SK-N-SH (cell line): ENCODE data around the gene FRAS1. TPM values are rescaled to one million over a fixed set of nuclear protein-coding genes. Genes with fewer than 3 reads are reported as not detected.

Experiments
- CTCF ChIA-PET: fragments of 300-600, 350-600 bp; formaldehyde crosslinking; extraction: SDS; loops from one replicate; lab custom pipeline; 2021; lab: Yijun Ruan, JAX
- POLR2A ChIA-PET: fragments of 350-600 bp; sonication (Branson Sonifier 250); formaldehyde crosslinking; extraction: SDS; loops from one replicate; lab custom pipeline; 2020; ENCODE audit warnings: antibody characterized with exemption, inconsistent platforms; lab: Yijun Ruan, JAX
- DNase-seq: peaks from one replicate; pipeline ENCODE4 v3.0.0; 2012
- H2AFZ ChIP-seq: fragments of 200-600 bp; sonication (generic); 2 replicates; pipeline ENCODE4 v1.8.1; 2016; ENCODE audit warnings: antibody characterized with exemption, mild to moderate bottlenecking, low read depth
- H3F3A ChIP-seq: fragments of 200-600 bp; sonication (generic); replicated peaks from 2 replicates; pipeline ENCODE3; 2016; ENCODE audit warnings: antibody characterized with exemption, mild to moderate bottlenecking; ENCODE audit not compliant: insufficient read depth
- H3K27ac ChIP-seq, 2 experiments: fragments of 200-500 bp in 1 of 2; fragments of 200-600 bp in 1 of 2; sonication (Bioruptor generic) in 1 of 2; sonication (generic), shearing (Covaris generic) in 1 of 2; 2 replicates each; pipeline versions ENCODE4 v1.5.1 to v1.6.1; 2014 to 2016; ENCODE audit warnings: low read depth in 2 of 2, inconsistent platforms in 1 of 2, low read length in 1 of 2, mild to moderate bottlenecking in 1 of 2, mixed read lengths in 1 of 2
- H3K27me3 ChIP-seq: fragments of 200-600 bp; sonication (generic), shearing (Covaris generic); 2 replicates; pipeline ENCODE4 v1.6.1; 2016; ENCODE audit warnings: mixed run types; ENCODE audit not compliant: insufficient read depth
- H3K36me3 ChIP-seq, 2 experiments: fragments of 200-500 bp in 1 of 2; fragments of 200-600 bp in 1 of 2; sonication (Bioruptor generic) in 1 of 2; sonication (generic) in 1 of 2; replicated peaks in 1 of 2; 2 replicates each; pipeline versions ENCODE3 to v1.5.1; 2014 to 2016; ENCODE audit warnings: low read length in 1 of 2, mild to moderate bottlenecking in 1 of 2; ENCODE audit not compliant: insufficient read depth in 2 of 2, control insufficient read depth in 1 of 2
- H3K4me1 ChIP-seq, 2 experiments: fragments of 200-500 bp in 1 of 2; fragments of 200-600 bp in 1 of 2; sonication (Bioruptor generic) in 1 of 2; sonication (generic), shearing (Covaris generic) in 1 of 2; 2 replicates each; pipeline versions ENCODE4 v1.5.1 to v1.6.1; 2014 to 2016; ENCODE audit warnings: low read depth in 1 of 2, low read length in 1 of 2, mixed run types in 1 of 2; ENCODE audit not compliant: insufficient read depth in 2 of 2, control insufficient read depth in 1 of 2
- H3K4me2 ChIP-seq: fragments of 200-600 bp; sonication (generic), shearing (Covaris generic); 2 replicates; pipeline ENCODE4 v1.6.1; 2017; ENCODE audit warnings: mixed run types
- H3K4me3 ChIP-seq, 2 experiments: fragments of 200-500 bp in 1 of 2; fragments of 200-600 bp in 1 of 2; sonication (Bioruptor generic) in 1 of 2; sonication (generic), shearing (Covaris generic) in 1 of 2; 2 replicates each; pipeline versions ENCODE4 v1.5.1 to v1.8.1; 2014 to 2016; ENCODE audit warnings: low read depth in 2 of 2, inconsistent platforms in 1 of 2, low read length in 1 of 2, mild to moderate bottlenecking in 1 of 2, mixed read lengths in 1 of 2, moderate library complexity in 1 of 2
- H3K79me2 ChIP-seq: fragments of 200-600 bp; sonication (generic); 2 replicates; pipeline ENCODE4 v1.8.1; 2017; ENCODE audit warnings: mild to moderate bottlenecking; ENCODE audit not compliant: insufficient read depth
- H3K9ac ChIP-seq: fragments of 200-600 bp; sonication (generic); 2 replicates; pipeline ENCODE4 v1.6.1; 2017; ENCODE audit warnings: mixed run types
- H3K9me2 ChIP-seq: fragments of 200-600 bp; sonication (generic); 2 replicates; pipeline ENCODE4 v1.6.1; 2017; ENCODE audit warnings: mixed run types
- H3K9me3 ChIP-seq: fragments of 200-600 bp; sonication (generic); 2 replicates; pipeline ENCODE4 v1.6.1; 2017; ENCODE audit warnings: mixed run types, mild to moderate bottlenecking, moderate library complexity
- H4K20me1 ChIP-seq: fragments of 200-600 bp; sonication (generic); 2 replicates; pipeline ENCODE4 v1.6.1; 2017; ENCODE audit warnings: mild to moderate bottlenecking, mixed run types; ENCODE audit not compliant: insufficient read depth
- CHD2 ChIP-seq: fragments of 150-350 bp; IDR thresholded peaks from 2 replicates; pipeline ENCODE4 v1.6.1; 2018; ENCODE audit warnings: low read length; ENCODE audit not compliant: partially characterized antibody
- CTCF ChIP-seq: fragments of 200-600 bp; sonication (generic); IDR thresholded peaks from 2 replicates; pipeline ENCODE4 v1.6.1; 2017; ENCODE audit warnings: antibody characterized with exemption, mild to moderate bottlenecking, moderate library complexity
- EP300 ChIP-seq, 2 experiments: IDR thresholded peaks; 2 replicates each; pipeline versions ENCODE4 v1.4.0 to v1.6.1; 2012; ENCODE audit warnings: borderline replicate concordance in 1 of 2, low read depth in 1 of 2, low read length in 1 of 2
- FOSL2 ChIP-seq: IDR thresholded peaks from 2 replicates; pipeline ENCODE4 v1.4.0; 2012; ENCODE audit warnings: low read depth, mild to moderate bottlenecking, moderate library complexity, borderline replicate concordance
- GABPA ChIP-seq: IDR thresholded peaks from 2 replicates; pipeline ENCODE4 v1.4.0; 2012; ENCODE audit warnings: low read depth, mild to moderate bottlenecking
- GATA2 ChIP-seq: sonication (generic); formaldehyde crosslinking; IDR thresholded peaks from 2 replicates; pipeline ENCODE4 v1.5.0; 2020; ENCODE audit warnings: mild to moderate bottlenecking, missing genetic modification reagents
- JUND ChIP-seq: IDR thresholded peaks from 2 replicates; pipeline ENCODE4 v1.4.0; 2012
- MAX ChIP-seq: IDR thresholded peaks from 2 replicates; pipeline ENCODE4 v1.4.0; 2012; ENCODE audit warnings: low read depth
- MEF2A ChIP-seq: IDR thresholded peaks from 2 replicates; pipeline ENCODE4 v1.4.0; 2012; ENCODE audit warnings: low read depth, borderline replicate concordance
- MXI1 ChIP-seq: IDR thresholded peaks from 2 replicates; pipeline ENCODE4 v1.6.1; 2012; ENCODE audit warnings: mild to moderate bottlenecking, low read depth, low read length, improper control_type of control experiment
- PBX3 ChIP-seq: IDR thresholded peaks from 2 replicates; pipeline ENCODE4; 2012
- POLR2AphosphoS5 ChIP-seq: IDR thresholded peaks from 2 replicates; pipeline ENCODE4 v1.6.1; 2012; ENCODE audit warnings: low read depth, low read length
- RAD21 ChIP-seq: IDR thresholded peaks from 2 replicates; pipeline ENCODE4 v1.6.1; 2012; ENCODE audit warnings: mild to moderate bottlenecking, low read length
- RCOR1 ChIP-seq: fragments of 150-350 bp; IDR thresholded peaks from 2 replicates; pipeline ENCODE4 v1.6.1; 2017; ENCODE audit warnings: antibody characterized with exemption, low read length
- RFX5 ChIP-seq: IDR thresholded peaks from 2 replicates; pipeline ENCODE4 v1.6.1; 2012; ENCODE audit warnings: mild to moderate bottlenecking, improper control_type of control experiment, low read length
- SIN3A ChIP-seq: IDR thresholded peaks from 2 replicates; pipeline ENCODE4 v1.6.1; 2012; ENCODE audit warnings: low read depth, mild to moderate bottlenecking, low read length, moderate library complexity, borderline replicate concordance
- TCF12 ChIP-seq: IDR thresholded peaks from 2 replicates; pipeline ENCODE4 v1.4.0; 2012
- YY1 ChIP-seq: IDR thresholded peaks from 2 replicates; pipeline ENCODE4 v1.4.0; 2012; ENCODE audit warnings: low read depth, mild to moderate bottlenecking
- ZBTB33 ChIP-seq: IDR thresholded peaks from 2 replicates; pipeline ENCODE4 v1.4.0; 2012; ENCODE audit warnings: low read depth, borderline replicate concordance
- WGBS: methylation state at CpG from one replicate; pipeline ENCODE4 v1.1.6; 2017; ENCODE audit warnings: low lambda C conversion rate; 5-methylcytosine and 5-hydroxymethylcytosine counted together
- polyA plus RNA-seq, 3 experiments: library from polyadenylated mRNA; depleted of rRNA; stranded (reverse); fragments of >200 nt; gene quantifications; 2 replicates each; pipeline ENCODE4 v1.2.3, GENCODE V29; 2012

The FRAS1 gene
- polyA plus RNA-seq, 1 of the 3 experiments (the other 2 are of a cell fraction), result 8.3 TPM

- peak overlapping the region in 1 of 2 experiments; percentile 64; a peak in 3 of 4 replicates for H3K27ac ChIP-seq
- no peak for DNase-seq
- no peaks in the 10 kb centered on the region for H3K9me2 ChIP-seq
- peaks cover 0 to 3% of the 10 kb centered on the region in 2 experiments; a peak in 2 of 4 replicates for H3K4me1 ChIP-seq
- H3K27me3 ChIP-seq, result no peaks in the 10 kb centered on the region
- H4K20me1 ChIP-seq, result no peaks in the 10 kb centered on the region
- TF ChIP-seq SIN3A, result no peak
- TF ChIP-seq TCF12, result peak; percentile 66; the same call in 1 of the 2 replicates
- no peak for TF ChIP-seq MXI1
- peak; percentile 30; the same call in 1 of the 2 replicates for TF ChIP-seq PBX3
- no peak for TF ChIP-seq ZBTB33
- no peak for TF ChIP-seq CHD2
- TF ChIP-seq POLR2AphosphoS5, result no peak
- 7% methylated on average over 1 of the region's 1 CpG for WGBS
- H3F3A ChIP-seq, result peaks cover 3% of the 10 kb centered on the region
- no peaks in the 10 kb centered on the region for H3K36me3 ChIP-seq
- no peaks in the 10 kb centered on the region for H3K79me2 ChIP-seq
- CTCF ChIA-PET, result no interaction called here
- H3K4me2 ChIP-seq, result peak overlapping the region; percentile 50; the same call in 1 of the 2 replicates
- no peak overlapping the region for H3K9ac ChIP-seq
- POLR2A ChIA-PET, result no interaction called here
- H3K9me3 ChIP-seq, result no peaks in the 10 kb centered on the region
- no peak overlapping the region for H3K4me3 ChIP-seq
- H2AFZ ChIP-seq, result no peak overlapping the region
These were observed 33.0 kb upstream of the FRAS1 start for GRCh38 chr4:78024085-78024484.

GRCh38 chr4:78024576-78025091 lies 32.5 kb upstream of the FRAS1 start:
- no peak overlapping the region for H3K4me3 ChIP-seq
- ChIA-PET CTCF (no interaction called here), POLR2A (no interaction called here)
- H3K9me3 ChIP-seq, result no peaks in the 10 kb centered on the region
- H3K79me2 ChIP-seq, result no peaks in the 10 kb centered on the region
- H3K27ac ChIP-seq, result peak overlapping the region in 1 of 2 experiments; percentile 64; a peak in 3 of 4 replicates
- no peak overlapping the region for H3K9ac ChIP-seq
- no peaks in the 10 kb centered on the region for H3K36me3 ChIP-seq
- H3K4me2 ChIP-seq, result peak overlapping the region; percentile 50; the same call in 1 of the 2 replicates
- H3K4me1 ChIP-seq, result peaks cover 0 to 3% of the 10 kb centered on the region in 2 experiments; a peak in 2 of 4 replicates
- WGBS, result 74% methylated on average over 3 of the region's 3 CpGs
- DNase-seq, result no peak
- peaks cover 3% of the 10 kb centered on the region for H3F3A ChIP-seq
- H3K9me2 ChIP-seq, result no peaks in the 10 kb centered on the region
- no peak overlapping the region for H2AFZ ChIP-seq
- no peaks in the 10 kb centered on the region for H4K20me1 ChIP-seq
- no peaks in the 10 kb centered on the region for H3K27me3 ChIP-seq
- no peak for TF ChIP-seq GATA2 (CRISPR knock-in tag)
- no peak for TF ChIP-seq YY1
- TF ChIP-seq SIN3A, result no peak
- TF ChIP-seq ZBTB33, result no peak
- TF ChIP-seq PBX3, result peak; percentile 61
- TF ChIP-seq JUND, result peak; percentile 37; the same call in 1 of the 2 replicates
- no peak for TF ChIP-seq RAD21
- TF ChIP-seq EP300 (IDR thresholded peaks at IDR 0.05; ENCODE audit: borderline replicate concordance in 1 of 2, low read depth in 1 of 2, low read length in 1 of 2), result no peak
- TF ChIP-seq MAX, result no peak
- TF ChIP-seq GABPA, result no peak
- TF ChIP-seq CTCF, result no peak
- TF ChIP-seq FOSL2, result peak; percentile 45; the same call in 1 of the 2 replicates
- TF ChIP-seq MEF2A, result no peak
- no peak for TF ChIP-seq RCOR1
- 0 out of 2 replicates have a peak, but pooled peaks have one; percentile 21 for TF ChIP-seq TCF12
- TF ChIP-seq RFX5, result no peak
